SU-DHL-6 (cell line): ENCODE results near the gene TBC1D1.

Experiments
- H2AFZ ChIP-seq: fragments of 200-600 bp; sonication (generic); 2 replicates; pipeline ENCODE4 v1.6.1; 2014; ENCODE audit warnings: low read depth, mild to moderate bottlenecking, moderate library complexity, mixed read lengths, antibody characterized with exemption, low read length; ENCODE audit not compliant: severe bottlenecking
- H3F3A ChIP-seq: fragments of 200-600 bp; shearing (Covaris generic); 2 replicates; pipeline ENCODE4 v1.6.0; 2016; ENCODE audit warnings: antibody characterized with exemption, mild to moderate bottlenecking; ENCODE audit not compliant: insufficient read depth
- H3K27ac ChIP-seq: fragments of 200-600 bp; sonication (generic); 2 replicates; pipeline ENCODE4 v1.5.1; 2016; ENCODE audit warnings: low read depth, mild to moderate bottlenecking, low read length, moderate library complexity, mixed read lengths
- H3K27me3 ChIP-seq: fragments of 200-600 bp; sonication (generic), shearing (Covaris generic); 2 replicates; pipeline ENCODE4 v1.6.0; 2014; ENCODE audit warnings: mild to moderate bottlenecking, low read length
- H3K36me3 ChIP-seq: fragments of 200-600 bp; sonication (generic); 2 replicates; pipeline ENCODE4 v1.6.1; 2014; ENCODE audit warnings: mild to moderate bottlenecking, low read length, mixed read lengths
- H3K4me2 ChIP-seq: fragments of 300-600, 200-600 bp; shearing (Covaris generic), sonication (generic); 2 replicates; pipeline ENCODE4 v1.6.0; 2014; ENCODE audit warnings: low read length, low read depth, mild to moderate bottlenecking; ENCODE audit not compliant: poor library complexity, severe bottlenecking
- H3K4me3 ChIP-seq: fragments of 200-600 bp; sonication (generic); 2 replicates; pipeline ENCODE4 v1.5.1; 2014; ENCODE audit warnings: antibody characterized with exemption, low read length, mild to moderate bottlenecking, mixed read lengths; ENCODE audit not compliant: insufficient read depth, poor library complexity, severe bottlenecking
- H3K79me2 ChIP-seq: fragments of 200-600 bp; sonication (generic); 2 replicates; pipeline ENCODE4 v1.6.1; 2014; ENCODE audit warnings: mild to moderate bottlenecking, low read length, moderate library complexity; ENCODE audit not compliant: insufficient read depth
- H3K9ac ChIP-seq: fragments of 200-600 bp; sonication (generic); 2 replicates; pipeline ENCODE4 v1.7.0; 2014; ENCODE audit warnings: mild to moderate bottlenecking, low read length
- H3K9me2 ChIP-seq: fragments of 200-600 bp; sonication (generic); replicated peaks from 2 replicates; pipeline ENCODE4 v1.6.1; 2014; ENCODE audit warnings: low read length; ENCODE audit not compliant: insufficient read depth
- H3K9me3 ChIP-seq: fragments of 200-600 bp; sonication (generic); 2 replicates; pipeline ENCODE4 v1.6.1; 2014; ENCODE audit warnings: low read length, mixed read lengths; ENCODE audit not compliant: insufficient read depth
- H4K20me1 ChIP-seq: fragments of 200-600 bp; sonication (generic); 2 replicates; pipeline ENCODE4 v1.6.1; 2014; ENCODE audit warnings: low read depth, mild to moderate bottlenecking, antibody characterized with exemption, low read length, moderate library complexity, mixed read lengths
- CTCF ChIP-seq: fragments of 200-600 bp; sonication (generic); IDR thresholded peaks from one replicate; pipeline ENCODE4 v1.5.1; 2017; ENCODE audit warnings: antibody characterized with exemption, mild to moderate bottlenecking, low read length, moderate library complexity; ENCODE audit not compliant: insufficient read depth, poor library complexity, severe bottlenecking
- EZH2phosphoT487 ChIP-seq: fragments of 200-600 bp; sonication (generic), shearing (Covaris generic); conservative IDR thresholded peaks from 2 replicates; pipeline ENCODE4 v1.6.1; 2018; ENCODE audit warnings: mild to moderate bottlenecking, antibody characterized with exemption, low read length, moderate library complexity, mixed read lengths

The TBC1D1 gene

GRCh38 chr4:37960679-37961450 is 70.0 kb downstream of the TBC1D1 start:
- no peaks in the 10 kb centered on the region for H3K36me3 ChIP-seq
- no peaks in the 10 kb centered on the region for H3K9me2 ChIP-seq
- no peak overlapping the region for H3K9ac ChIP-seq
- no peak overlapping the region for H3K4me3 ChIP-seq
- H3K27ac ChIP-seq: no peak overlapping the region
- no peaks in the 10 kb centered on the region for H3K79me2 ChIP-seq
- H3K9me3 ChIP-seq: no peaks in the 10 kb centered on the region
- H3K27me3 ChIP-seq: no peaks in the 10 kb centered on the region
- H2AFZ ChIP-seq: no peak overlapping the region
- H3F3A ChIP-seq: no peaks in the 10 kb centered on the region
- no peaks in the 10 kb centered on the region for H4K20me1 ChIP-seq
- no peak for TF ChIP-seq EZH2phosphoT487
- no peak for TF ChIP-seq CTCF
- H3K4me2 ChIP-seq: no peak overlapping the region

- H3F3A ChIP-seq: no peaks in the 10 kb centered on the region
- H4K20me1 ChIP-seq: no peaks in the 10 kb centered on the region
- H2AFZ ChIP-seq: no peak overlapping the region
- H3K9me3 ChIP-seq: no peaks in the 10 kb centered on the region
- no peaks in the 10 kb centered on the region for H3K36me3 ChIP-seq
- no peaks in the 10 kb centered on the region for H3K27me3 ChIP-seq
- no peak overlapping the region for H3K4me3 ChIP-seq
- no peaks in the 10 kb centered on the region for H3K9me2 ChIP-seq
- TF ChIP-seq EZH2phosphoT487 (no peak), CTCF (no peak)
- no peak overlapping the region for H3K27ac ChIP-seq
- H3K9ac ChIP-seq: no peak overlapping the region
- H3K79me2 ChIP-seq: no peaks in the 10 kb centered on the region
- no peak overlapping the region for H3K4me2 ChIP-seq
These were observed 74.0 kb downstream of the TBC1D1 start for GRCh38 chr4:37964734-37965457.

GRCh38 chr4:37966044-37966443 is 75.2 kb downstream of the TBC1D1 start:
- TF ChIP-seq CTCF (no peak), EZH2phosphoT487 (no peak)
- Histone ChIP-seq H3K4me3 (no peak overlapping the region), H3K27me3 (no peaks in the 10 kb centered on the region), H3F3A (no peaks in the 10 kb centered on the region), H2AFZ (no peak overlapping the region), H3K9me3 (no peaks in the 10 kb centered on the region), H3K79me2 (no peaks in the 10 kb centered on the region), H4K20me1 (no peaks in the 10 kb centered on the region), H3K36me3 (no peaks in the 10 kb centered on the region), H3K9me2 (no peaks in the 10 kb centered on the region), H3K27ac (no peak overlapping the region), H3K9ac (no peak overlapping the region), H3K4me2 (no peak overlapping the region)
